Measurements from ENCODE around the gene SMYD3. TPM values are rescaled to one million over a fixed set of nuclear protein-coding genes. Genes with fewer than 3 reads are reported as not detected.

SMYD3 gene
- total RNA-seq, 4 donors from 2014 or later, result 8.4 to 25.7 (median 14.4) TPM

DNA sequence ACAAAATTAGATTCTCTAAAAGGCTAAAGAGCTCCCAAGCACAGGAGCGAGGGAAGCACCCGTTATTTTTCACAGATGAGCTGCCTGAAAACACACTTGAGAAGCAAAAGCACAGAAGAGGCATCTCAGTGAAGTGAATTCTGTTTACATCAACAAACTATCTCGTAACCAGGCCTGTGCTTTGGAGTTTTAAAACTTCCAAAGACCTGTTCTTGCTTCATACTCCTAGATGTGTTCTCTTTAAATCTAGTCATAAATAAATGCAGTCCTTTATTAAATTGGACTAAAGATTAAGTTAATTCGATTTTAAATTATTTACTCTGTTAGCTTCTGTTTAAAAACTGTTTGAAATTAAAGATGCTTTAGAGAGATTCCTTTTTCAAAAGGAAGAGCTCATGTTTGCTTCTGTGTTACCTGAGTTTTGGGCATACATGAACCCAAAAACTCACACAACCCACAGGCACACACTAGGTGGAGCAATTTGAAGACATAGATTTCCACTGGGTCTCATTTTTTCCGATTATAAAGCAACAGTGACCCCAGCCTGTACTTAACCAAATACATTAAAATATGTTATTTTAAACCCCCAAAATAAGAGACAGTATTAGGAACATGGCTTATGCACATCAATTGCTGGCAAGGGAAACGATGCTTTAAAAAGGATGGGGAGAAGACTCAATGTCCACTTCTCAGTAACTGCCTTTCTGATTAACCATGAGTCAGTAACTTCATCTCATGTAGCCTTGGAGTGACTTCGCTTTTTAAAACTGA lies 648.2 kb downstream of the SMYD3 start:
- no peak overlapping the region for H3K4me3 ChIP-seq (ENCODE audit: low read depth, poor library complexity, severe bottlenecking)
- WGBS, 2 donors, result 71 to 89% methylated on average over 7 of the region's 7 CpGs
- no peak for DNase-seq (ENCODE audit: low spot score in 2 of 2)
- TF ChIP-seq, protein P1, sequence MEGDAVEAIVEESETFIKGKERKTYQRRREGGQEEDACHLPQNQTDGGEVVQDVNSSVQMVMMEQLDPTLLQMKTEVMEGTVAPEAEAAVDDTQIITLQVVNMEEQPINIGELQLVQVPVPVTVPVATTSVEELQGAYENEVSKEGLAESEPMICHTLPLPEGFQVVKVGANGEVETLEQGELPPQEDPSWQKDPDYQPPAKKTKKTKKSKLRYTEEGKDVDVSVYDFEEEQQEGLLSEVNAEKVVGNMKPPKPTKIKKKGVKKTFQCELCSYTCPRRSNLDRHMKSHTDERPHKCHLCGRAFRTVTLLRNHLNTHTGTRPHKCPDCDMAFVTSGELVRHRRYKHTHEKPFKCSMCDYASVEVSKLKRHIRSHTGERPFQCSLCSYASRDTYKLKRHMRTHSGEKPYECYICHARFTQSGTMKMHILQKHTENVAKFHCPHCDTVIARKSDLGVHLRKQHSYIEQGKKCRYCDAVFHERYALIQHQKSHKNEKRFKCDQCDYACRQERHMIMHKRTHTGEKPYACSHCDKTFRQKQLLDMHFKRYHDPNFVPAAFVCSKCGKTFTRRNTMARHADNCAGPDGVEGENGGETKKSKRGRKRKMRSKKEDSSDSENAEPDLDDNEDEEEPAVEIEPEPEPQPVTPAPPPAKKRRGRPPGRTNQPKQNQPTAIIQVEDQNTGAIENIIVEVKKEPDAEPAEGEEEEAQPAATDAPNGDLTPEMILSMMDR (IDR thresholded peaks at IDR 0.05), result no peak
- no peak for TF ChIP-seq POLR2A (IDR thresholded peaks at IDR 0.05)
- intact Hi-C loops (cut with DNase I; ENCODE audit: low total_unique reads), result no loop called here

DNA sequence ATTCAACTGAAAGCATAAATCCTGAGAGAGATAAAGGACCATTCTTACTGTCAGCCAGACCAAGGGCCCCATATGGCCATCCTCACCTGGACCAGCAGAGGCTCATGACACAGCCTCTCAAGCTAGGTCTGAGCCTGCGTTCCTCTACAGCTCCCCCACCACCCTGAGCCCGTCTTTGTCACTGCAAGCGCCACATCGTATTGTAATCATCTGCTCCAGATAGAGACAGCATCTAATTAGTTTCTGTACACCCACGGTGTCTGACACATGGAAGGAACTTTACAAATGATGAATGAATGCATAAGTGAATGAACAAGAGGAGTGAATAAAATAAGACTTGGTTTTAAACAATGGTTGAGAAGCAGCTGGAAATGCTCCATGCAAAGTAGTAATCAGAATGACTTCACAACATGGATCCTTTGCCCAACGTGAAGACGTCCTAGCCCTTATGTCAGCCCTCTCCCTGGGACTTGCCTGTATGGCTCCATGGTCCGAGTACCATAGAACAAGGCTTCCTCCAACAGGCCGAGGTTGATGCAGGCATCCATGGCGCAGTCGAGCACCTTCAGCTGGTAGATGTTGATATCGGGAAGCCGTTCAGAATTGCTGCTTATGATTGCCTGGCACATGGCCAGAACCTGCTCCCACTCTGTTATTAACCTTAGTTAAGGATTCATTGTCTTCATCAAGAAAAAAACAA lies 648.9 kb downstream of the SMYD3 start:
- 89 to 93% methylated on average over 13 of the region's 13 CpGs for WGBS, 2 donors
- intact Hi-C loops (cut with DNase I; ENCODE audit: low total_unique reads), result no loop called here
- no peak overlapping the region for H3K4me3 ChIP-seq (ENCODE audit: low read depth, poor library complexity, severe bottlenecking)
- TF ChIP-seq, protein P1 (IDR thresholded peaks at IDR 0.05), result no peak
- no peak for TF ChIP-seq POLR2A (IDR thresholded peaks at IDR 0.05)
- no peak for DNase-seq (ENCODE audit: low spot score in 2 of 2)

DNA sequence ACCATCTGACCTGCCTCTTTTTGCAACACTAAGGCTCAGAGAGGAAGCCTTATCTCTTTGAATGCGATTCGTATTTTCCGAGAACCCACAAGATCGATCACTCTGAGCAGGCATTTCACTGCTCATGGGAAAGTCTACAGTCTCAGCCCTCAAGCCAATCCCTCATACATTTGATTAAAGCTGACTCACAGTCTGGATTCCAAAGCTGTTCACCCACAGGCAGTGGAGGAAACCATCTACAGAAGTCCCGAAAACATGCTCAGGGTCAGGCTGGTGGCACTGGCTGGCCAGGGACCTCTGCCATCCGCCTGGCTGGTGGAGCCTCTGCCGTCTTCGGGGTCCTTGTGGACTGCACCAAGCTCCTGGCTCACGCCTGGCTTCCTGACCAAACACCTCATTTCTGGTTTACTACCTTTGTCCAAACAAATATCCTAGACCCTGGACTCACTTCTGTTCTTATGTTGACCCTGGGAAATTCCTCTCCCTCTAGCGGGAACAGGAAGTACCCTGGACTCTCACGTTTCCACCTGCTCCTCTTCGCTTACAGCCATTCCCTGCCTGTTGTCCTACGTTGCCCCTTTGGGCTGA lies 650.0 kb downstream of the SMYD3 start:
- intact Hi-C loops (cut with DNase I; ENCODE audit: low total_unique reads), result no loop called here
- no peak for DNase-seq (ENCODE audit: low spot score in 2 of 2)
- TF ChIP-seq, protein P1 (IDR thresholded peaks at IDR 0.05), result no peak
- no peak for TF ChIP-seq POLR2A (IDR thresholded peaks at IDR 0.05)
- no peak overlapping the region for H3K4me3 ChIP-seq (ENCODE audit: low read depth, poor library complexity, severe bottlenecking)
- 64 to 95% methylated on average over 12 to 13 of the region's 13 CpGs for WGBS, 2 donors

DNA sequence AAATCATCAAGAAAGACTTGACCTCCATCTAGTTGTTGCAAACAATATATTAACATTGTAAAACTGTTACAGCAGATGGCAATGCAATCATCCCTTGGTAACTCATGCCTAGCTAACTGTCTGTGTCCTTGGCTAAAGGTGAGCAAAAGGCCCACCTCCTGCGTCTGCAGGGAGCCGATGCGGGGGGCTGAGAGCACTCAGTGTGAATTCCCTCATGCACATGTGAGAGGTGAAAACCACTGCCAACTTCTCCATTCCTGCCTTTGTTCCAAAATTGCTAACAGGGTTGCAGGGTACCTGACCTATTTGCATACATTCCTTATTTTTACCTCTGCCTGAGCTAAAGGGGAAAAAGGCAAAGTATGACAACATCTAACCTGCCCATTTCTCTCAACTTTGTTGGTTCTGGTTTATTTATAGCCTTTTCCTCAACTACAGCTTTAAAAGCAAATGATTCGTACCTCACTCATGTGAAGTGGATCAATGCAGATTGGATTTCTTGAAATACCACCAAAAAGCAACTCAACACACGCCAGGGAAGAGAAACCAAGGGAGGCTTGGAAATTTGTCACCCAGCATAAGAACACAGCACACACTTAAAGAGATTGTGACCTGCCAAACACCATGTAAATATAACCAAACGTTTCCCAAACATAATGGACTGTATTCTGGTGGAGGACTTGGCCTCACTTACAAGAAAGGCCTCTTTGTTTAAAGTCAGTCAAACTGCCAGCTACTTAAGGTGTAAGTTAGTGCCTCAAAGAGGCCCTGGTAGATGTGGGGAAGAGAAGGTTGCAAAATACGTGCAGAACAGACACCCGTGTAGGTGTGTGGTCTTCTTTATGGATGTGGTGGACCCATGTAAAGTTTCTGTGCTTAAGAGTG lies 651.0 kb downstream of the SMYD3 start:
- TF ChIP-seq, protein P1 (IDR thresholded peaks at IDR 0.05), result no peak
- TF ChIP-seq POLR2A (IDR thresholded peaks at IDR 0.05), result no peak
- no peak overlapping the region for H3K4me3 ChIP-seq (ENCODE audit: low read depth, poor library complexity, severe bottlenecking)
- intact Hi-C loops (cut with DNase I; ENCODE audit: low total_unique reads), result no loop called here
- WGBS, 2 donors, result 77 to 78% methylated on average over 8 of the region's 8 CpGs
- no peak for DNase-seq (ENCODE audit: low spot score in 2 of 2)

DNA sequence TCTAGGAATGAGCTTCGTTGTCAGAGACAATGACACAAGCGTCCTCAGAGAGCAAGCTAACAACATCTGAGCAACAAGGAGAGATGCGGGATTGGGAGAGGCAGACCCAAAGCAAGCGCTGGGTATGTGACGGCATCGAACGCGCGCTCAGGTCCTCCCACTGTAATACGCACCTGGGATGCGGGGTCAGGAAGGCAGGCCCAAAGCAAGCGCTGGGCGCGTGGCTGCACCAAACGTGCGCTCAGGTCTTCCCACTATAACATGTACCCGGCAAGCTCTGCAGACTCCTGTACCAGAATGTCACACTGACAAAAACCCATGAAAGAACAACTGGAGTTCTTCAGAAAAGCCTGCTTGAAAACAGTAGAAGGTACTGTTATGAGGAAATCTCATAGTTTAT lies 653.8 kb downstream of the SMYD3 start:
- TF ChIP-seq POLR2A (IDR thresholded peaks at IDR 0.05), result no peak
- TF ChIP-seq, protein P1 (IDR thresholded peaks at IDR 0.05), result no peak
- WGBS, 2 donors, result 96 to 98% methylated on average over 17 of the region's 17 CpGs
- intact Hi-C loops (cut with DNase I; ENCODE audit: low total_unique reads), result loop anchor here (5.0 kb wide), 1 partner anchor 1679 kb away; no protein-coding TSS in a partner anchor
- H3K4me3 ChIP-seq (ENCODE audit: low read depth, poor library complexity, severe bottlenecking), result no peak overlapping the region
- no peak for DNase-seq (ENCODE audit: low spot score in 2 of 2)
